Measurements from ENCODE around the gene PALMD.

Gene PALMD

GRCh38 chr1:99645699-99646531, at the start of gene PALMD:
Gene PALMD (plus strand): TSS chr1:99646113. CDS start chr1:99646318, 205 bp downstream.
- DNase-seq: no peak

- DNase-seq: no peak
These were observed 47.0 kb upstream of the PALMD start for GRCh38 chr1:99598738-99599411.

GRCh38 chr1:99599678-99600175, 46.2 kb upstream of the PALMD start:
- DNase-seq: no peak

DNA sequence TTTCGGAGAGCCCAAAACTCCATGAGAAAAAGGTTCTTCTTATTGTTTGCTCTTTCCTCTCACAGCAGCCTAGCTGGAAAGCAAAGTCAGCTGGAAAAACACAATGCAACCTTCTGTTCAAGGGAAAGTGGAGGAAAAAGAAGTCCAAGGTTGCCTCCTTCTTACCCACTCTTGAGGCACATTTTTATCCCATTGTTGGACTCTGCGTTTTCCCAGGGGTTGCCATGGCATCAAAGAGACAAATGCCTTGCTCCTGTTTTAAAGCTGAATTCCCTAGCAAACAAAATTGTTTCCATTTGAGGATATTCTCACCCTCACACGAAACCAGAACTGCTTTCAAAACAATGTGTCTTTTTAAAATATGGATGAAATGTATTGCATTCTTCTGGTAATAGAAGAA, 45.1 kb upstream of the PALMD start:
- DNase-seq: no peak

- DNase-seq: no peak
These were observed 44.7 kb upstream of the PALMD start for GRCh38 chr1:99601208-99601607.

DNA sequence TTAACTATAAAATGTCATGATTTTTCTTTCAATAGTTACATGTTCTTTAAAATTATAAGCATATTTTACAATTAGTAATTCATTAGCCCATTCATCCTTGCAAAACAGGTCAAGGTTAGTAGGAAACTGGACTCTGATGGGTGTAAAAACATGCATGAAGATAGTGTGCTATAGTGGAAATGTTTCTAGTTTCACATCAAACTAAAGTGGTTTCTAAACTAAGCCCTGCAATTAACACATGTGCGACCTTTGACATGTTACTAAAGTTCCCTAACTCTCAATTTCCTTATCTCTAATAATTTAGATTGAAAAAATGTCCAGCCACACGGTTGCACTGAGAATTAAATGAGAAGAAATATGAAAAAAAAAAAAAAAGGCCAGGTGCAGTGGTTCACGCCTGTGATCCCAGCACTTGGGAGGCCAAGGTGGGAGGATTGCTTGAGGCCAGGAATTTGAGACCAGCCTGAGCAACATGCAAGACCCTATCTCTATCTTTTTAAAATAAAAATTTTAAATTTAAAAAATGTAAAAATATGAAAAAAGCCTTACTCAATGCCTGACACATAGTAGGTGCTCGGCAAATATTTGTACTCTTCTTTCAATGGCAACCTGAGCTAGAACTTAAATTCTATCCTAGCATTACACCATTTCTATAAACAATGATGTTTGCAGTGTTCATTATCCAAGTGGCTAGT, 44.1 kb upstream of the PALMD start:
- DNase-seq: no peak

- DNase-seq: no peak
These were observed 43.4 kb upstream of the PALMD start for GRCh38 chr1:99602404-99602969.

DNA sequence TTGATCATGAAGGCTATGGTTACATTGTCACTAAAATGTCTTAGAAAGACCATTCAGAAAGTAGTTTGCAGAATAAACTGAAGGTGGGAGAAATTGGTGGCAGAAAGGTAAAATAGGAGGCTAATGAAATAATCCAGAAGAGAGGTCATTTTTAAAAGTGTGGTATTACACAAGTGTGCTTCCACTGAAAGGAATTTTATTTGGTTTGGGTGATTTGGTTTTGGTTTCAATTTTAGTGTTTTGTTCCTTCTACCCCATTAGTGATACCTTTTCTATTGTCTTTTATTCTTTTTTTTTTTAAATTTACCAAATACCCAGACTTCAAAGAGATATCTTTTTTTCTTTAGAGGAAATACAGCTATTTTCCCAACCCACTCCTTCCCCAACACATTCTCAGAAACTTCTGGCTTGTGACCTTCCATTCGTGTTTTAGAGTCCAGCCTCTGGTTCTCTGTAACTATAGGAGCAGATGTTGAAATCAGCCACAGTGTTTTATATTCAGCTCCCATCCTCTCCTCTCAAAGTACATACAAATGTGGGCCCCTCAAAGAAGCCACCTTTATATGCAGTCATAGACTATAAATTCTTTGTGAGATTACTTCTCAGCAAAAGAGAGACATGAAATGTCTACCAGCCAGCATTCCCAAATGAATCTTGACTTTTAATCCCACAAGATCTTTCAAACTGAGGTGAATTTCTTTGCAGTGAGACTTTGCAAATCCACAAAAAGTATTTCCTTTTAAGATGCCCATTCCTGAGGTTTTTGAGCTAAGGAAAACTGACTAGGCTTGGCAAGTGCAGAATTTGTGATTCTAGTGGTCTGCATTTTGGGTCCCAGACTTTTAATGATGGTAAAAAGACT, 42.0 kb upstream of the PALMD start:
- no peak for DNase-seq

GRCh38 chr1:99606306-99606705, 39.6 kb upstream of the PALMD start:
- DNase-seq: no peak

GRCh38 chr1:99607590-99607989, 38.3 kb upstream of the PALMD start:
- no peak for DNase-seq

GRCh38 chr1:99608058-99608457, 37.9 kb upstream of the PALMD start:
- no peak for DNase-seq

DNA sequence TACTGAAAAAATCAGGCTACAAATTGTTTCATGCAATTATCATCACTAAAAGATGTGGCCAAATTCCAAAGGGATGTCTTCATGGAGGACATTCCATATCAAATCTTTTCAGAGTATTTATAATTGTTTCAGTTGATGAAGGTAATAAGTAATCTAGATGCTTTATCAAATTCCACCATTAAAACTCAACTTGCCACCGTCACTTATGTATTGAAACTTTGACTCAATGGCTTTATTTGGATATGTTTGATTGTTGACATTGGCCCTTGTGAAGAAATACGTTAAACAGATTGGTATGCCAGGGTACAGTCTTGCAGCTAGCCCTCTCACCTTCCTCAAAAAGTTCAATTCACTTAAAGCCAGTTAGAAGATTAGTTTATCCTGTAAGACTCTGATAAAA, 32.2 kb upstream of the PALMD start:
- DNase-seq: no peak

GRCh38 chr1:99614728-99615127, 31.2 kb upstream of the PALMD start:
- DNase-seq: no peak

DNA sequence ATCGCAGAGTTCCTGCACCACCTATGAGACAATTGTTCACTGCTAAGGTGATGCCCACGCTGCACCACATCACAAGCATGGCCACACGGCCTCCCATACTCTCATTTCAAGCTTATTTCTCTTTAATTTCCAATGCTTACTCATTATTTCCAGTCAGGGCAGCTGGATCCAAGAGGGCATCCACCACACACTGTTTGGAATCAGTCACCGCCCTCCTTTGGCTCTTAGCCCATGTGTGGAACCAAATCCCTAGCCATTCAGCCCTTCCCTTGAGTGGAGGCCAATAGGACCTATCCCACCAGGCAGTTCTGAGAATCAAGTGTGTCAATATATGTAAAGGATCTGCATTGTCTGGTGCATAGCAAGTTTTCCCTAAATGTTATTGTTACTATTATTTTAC, 26.3 kb upstream of the PALMD start:
- DNase-seq: no peak

- DNase-seq: no peak
These were observed 24.5 kb upstream of the PALMD start for GRCh38 chr1:99621340-99621901.

DNA sequence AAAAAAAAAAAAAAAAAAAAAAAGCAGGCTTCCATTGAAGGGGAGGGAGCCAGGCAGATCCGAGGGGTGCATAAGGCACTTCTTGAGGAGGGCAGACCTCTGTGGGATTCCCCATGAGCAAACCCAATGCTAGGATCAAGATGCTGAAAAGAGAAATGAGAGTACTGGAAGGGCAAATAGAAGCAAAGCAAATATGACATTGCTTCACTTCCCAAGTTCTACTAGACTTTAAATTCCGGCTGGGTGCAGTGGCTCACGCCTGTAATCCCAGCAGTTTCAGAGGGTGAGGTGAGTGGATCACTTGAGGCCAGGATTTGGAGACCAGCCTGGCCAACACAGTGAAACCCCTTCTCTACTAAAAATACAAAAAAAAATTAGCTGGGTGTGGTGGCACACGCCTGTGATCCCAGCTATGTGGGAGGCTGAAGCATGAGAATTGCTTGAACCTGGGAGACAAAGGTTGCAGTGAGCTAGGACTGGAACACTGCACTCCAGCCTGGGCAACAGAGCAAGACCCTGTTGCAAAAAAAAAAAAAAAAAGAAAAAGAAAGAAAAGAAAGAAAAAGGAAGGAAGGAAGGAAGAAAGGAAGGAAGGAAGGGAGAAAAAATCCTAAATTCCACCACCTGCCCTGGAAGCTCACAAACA, 23.1 kb upstream of the PALMD start:
- DNase-seq: no peak

GRCh38 chr1:99623554-99623953, 22.4 kb upstream of the PALMD start:
- no peak for DNase-seq

- no peak for DNase-seq
These were observed 18.3 kb upstream of the PALMD start for GRCh38 chr1:99627615-99628014.

- no peak for DNase-seq
These were observed 16.7 kb upstream of the PALMD start for GRCh38 chr1:99629164-99629563.

GRCh38 chr1:99634971-99635624, 10.8 kb upstream of the PALMD start:
- DNase-seq: no peak

DNA sequence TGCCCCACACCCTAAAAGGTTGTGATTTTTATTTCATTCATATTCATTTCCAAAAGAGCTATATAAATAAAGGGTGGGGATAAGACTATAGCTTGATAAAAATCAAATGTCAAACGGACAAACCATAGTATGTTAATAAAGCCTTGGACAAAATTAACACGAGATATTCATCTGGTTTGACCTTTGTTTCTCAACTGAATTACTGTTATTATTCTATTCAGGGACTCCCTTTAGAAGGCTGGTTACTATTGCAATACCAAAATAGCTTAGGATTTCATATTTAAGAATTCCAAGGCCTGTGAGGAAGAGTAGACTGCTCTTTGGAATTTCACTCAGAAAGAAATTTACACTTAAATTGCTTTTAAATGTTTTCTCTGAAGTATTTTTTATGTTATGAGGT, 10.2 kb upstream of the PALMD start:
- DNase-seq: no peak

All from GF-D8 (cell line).